ENCODE results near the gene ASAP2. TPM values are rescaled to one million over a fixed set of nuclear protein-coding genes. Genes with fewer than 3 reads are reported as not detected.

The ASAP2 gene
- total and polyA plus RNA-seq, 9 of the 15 experiments (the other 6 are each of a cell fraction or from before 2014, with no cell fraction given), result 0.06 to 4.3 (median 3.1) TPM

DNA sequence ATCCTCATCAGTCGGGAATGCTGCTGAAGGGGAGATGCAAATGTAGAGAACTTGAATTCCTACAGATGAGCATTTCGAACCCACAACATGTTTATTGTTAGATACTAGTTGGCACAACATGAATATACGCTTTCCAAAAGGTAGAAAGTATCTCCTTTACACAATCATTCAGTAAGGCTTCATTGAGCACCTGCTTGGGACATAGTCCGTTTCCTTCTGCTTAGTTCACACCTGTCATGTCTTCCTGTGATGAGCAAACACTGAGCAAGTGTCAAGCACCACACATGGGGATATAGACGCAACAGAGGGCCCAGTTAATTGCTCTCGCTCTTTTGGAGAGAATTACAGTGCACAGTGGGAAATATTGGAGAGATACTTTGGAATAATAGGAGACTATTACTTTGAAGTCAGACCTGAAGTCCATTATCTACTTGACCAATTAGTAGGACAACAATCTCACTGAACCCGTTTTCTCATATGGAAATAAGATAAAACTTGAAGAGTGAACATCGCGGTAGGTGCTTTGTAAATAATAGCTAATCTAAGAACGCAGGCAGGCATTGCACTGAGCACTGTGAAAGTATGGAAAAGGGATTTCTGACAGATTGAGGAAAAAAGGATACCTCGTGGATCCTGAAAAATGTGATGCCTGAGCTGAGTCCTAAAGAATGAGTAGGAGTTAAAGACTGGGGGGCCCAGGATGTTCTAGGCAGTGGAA is 218.0 kb downstream of the ASAP2 start (continued):
- no peak for TF ChIP-seq ESRRA (IDR thresholded peaks at IDR 0.05; ENCODE audit: borderline replicate concordance, low read depth)
- TF ChIP-seq, protein P1, sequence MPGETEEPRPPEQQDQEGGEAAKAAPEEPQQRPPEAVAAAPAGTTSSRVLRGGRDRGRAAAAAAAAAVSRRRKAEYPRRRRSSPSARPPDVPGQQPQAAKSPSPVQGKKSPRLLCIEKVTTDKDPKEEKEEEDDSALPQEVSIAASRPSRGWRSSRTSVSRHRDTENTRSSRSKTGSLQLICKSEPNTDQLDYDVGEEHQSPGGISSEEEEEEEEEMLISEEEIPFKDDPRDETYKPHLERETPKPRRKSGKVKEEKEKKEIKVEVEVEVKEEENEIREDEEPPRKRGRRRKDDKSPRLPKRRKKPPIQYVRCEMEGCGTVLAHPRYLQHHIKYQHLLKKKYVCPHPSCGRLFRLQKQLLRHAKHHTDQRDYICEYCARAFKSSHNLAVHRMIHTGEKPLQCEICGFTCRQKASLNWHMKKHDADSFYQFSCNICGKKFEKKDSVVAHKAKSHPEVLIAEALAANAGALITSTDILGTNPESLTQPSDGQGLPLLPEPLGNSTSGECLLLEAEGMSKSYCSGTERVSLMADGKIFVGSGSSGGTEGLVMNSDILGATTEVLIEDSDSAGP (CRISPR knock-in tag; IDR thresholded peaks at IDR 0.05), result no peak
- no peak for TF ChIP-seq CBX1 (IDR thresholded peaks at IDR 0.05; ENCODE audit: low read depth)
- TF ChIP-seq SREBF1 (IDR thresholded peaks at IDR 0.05; ENCODE audit: borderline replicate concordance, low read depth, low read length), result no peak
- TF ChIP-seq ZNF23 (CRISPR knock-in tag; IDR thresholded peaks at IDR 0.05), result no peak
- no peak for TF ChIP-seq ZNF354B (CRISPR knock-in tag; IDR thresholded peaks at IDR 0.05)
- TF ChIP-seq RHOXF2B (CRISPR knock-in tag; conservative IDR thresholded peaks at IDR 0.05), result no peak
- TF ChIP-seq, protein P2, sequence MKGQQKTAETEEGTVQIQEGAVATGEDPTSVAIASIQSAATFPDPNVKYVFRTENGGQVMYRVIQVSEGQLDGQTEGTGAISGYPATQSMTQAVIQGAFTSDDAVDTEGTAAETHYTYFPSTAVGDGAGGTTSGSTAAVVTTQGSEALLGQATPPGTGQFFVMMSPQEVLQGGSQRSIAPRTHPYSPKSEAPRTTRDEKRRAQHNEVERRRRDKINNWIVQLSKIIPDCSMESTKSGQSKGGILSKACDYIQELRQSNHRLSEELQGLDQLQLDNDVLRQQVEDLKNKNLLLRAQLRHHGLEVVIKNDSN (CRISPR knock-in tag; IDR thresholded peaks at IDR 0.05), result no peak
- TF ChIP-seq, protein P3, sequence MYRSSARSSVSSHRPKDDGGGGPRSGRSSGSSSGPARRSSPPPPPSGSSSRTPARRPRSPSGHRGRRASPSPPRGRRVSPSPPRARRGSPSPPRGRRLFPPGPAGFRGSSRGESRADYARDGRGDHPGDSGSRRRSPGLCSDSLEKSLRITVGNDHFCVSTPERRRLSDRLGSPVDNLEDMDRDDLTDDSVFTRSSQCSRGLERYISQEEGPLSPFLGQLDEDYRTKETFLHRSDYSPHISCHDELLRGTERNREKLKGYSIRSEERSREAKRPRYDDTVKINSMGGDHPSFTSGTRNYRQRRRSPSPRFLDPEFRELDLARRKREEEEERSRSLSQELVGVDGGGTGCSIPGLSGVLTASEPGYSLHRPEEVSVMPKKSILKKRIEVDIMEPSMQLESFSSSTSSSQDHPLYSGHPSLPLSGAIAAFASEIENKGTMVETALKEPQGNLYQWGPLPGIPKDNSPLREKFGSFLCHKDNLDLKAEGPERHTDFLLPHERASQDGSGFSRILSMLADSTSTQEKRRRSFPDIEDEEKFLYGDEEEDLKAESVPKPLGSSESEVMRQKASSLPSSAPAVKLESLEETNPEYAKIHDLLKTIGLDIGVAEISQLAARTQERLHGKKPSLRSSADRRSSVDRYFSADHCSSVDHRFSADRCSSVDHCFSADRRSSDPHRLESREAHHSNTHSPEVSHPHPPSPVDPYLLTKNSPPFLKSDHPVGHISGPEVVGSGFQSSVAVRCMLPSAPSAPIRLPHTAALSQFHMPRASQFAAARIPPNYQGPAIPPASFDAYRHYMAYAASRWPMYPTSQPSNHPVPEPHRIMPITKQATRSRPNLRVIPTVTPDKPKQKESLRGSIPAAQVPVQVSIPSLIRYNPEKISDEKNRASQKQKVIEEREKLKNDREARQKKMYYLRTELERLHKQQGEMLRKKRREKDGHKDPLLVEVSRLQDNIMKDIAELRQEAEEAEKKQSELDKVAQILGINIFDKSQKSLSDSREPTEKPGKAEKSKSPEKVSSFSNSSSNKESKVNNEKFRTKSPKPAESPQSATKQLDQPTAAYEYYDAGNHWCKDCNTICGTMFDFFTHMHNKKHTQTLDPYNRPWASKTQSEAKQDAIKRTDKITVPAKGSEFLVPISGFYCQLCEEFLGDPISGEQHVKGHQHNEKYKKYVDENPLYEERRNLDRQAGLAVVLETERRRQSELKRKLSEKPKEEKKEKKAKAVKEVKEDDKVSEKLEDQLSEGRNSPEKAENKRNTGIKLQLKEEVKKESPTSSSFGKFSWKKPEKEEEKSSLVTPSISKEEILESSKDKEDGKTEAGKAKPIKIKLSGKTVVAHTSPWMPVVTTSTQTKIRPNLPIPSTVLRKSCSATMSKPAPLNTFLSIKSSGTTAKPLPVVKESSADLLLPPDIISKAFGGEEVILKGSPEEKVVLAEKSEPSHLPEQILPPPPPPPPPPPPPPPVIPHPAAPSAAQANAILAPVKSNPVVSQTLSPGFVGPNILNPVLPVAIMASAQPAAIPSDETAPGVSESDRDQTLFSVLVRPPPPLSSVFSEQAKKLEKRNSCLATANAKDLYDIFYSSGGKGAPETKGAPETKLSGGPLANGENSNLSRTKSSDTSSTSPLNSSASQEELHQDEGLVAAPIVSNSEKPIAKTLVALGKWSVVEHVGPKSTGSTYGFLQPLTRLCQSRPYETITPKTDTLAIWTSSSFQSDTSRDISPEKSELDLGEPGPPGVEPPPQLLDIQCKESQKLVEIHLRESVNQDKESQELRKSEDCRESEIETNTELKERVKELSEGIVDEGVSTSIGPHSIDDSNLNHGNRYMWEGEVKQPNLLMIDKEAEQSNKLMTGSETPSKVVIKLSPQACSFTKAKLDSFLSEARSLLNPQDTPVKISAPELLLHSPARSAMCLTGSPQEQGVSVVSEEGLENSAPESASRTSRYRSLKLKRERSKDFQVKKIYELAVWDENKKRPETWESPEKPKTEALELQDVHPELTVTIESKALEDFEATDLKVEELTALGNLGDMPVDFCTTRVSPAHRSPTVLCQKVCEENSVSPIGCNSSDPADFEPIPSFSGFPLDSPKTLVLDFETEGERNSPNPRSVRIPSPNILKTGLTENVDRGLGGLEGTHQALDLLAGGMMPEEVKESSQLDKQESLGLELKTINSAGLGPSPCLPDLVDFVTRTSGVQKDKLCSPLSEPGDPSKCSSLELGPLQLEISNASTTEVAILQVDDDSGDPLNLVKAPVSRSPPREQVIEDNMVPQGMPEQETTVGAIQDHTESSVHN (IDR thresholded peaks at IDR 0.05; ENCODE audit: borderline replicate concordance in 1 of 2, low read depth in 1 of 2), result no peak
- TF ChIP-seq TRIM24 (IDR thresholded peaks at IDR 0.05), result no peak
- TF ChIP-seq NCOA6 (IDR thresholded peaks at IDR 0.05), result no peak
- TF ChIP-seq FOXJ3 (CRISPR knock-in tag; IDR thresholded peaks at IDR 0.05), result no peak
- TF ChIP-seq BRF1 (IDR thresholded peaks at IDR 0.05; ENCODE audit: borderline replicate concordance, extremely low read depth, insufficient read length), result no peak
- TF ChIP-seq, protein P4, sequence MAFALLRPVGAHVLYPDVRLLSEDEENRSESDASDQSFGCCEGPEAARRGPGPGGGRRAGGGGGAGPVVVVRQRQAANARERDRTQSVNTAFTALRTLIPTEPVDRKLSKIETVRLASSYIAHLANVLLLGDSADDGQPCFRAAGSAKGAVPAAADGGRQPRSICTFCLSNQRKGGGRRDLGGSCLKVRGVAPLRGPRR (CRISPR knock-in tag; IDR thresholded peaks at IDR 0.05), result no peak
- TF ChIP-seq, protein P5, sequence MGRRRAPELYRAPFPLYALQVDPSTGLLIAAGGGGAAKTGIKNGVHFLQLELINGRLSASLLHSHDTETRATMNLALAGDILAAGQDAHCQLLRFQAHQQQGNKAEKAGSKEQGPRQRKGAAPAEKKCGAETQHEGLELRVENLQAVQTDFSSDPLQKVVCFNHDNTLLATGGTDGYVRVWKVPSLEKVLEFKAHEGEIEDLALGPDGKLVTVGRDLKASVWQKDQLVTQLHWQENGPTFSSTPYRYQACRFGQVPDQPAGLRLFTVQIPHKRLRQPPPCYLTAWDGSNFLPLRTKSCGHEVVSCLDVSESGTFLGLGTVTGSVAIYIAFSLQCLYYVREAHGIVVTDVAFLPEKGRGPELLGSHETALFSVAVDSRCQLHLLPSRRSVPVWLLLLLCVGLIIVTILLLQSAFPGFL (CRISPR knock-in tag; IDR thresholded peaks at IDR 0.05), result 0 out of 2 replicates have a peak, but pooled peaks have one; percentile 47
- no peak for TF ChIP-seq HDAC6 (IDR thresholded peaks at IDR 0.05; ENCODE audit: low read depth, low read length)
